ENCODE data around the gene ZNRD2.

DNA sequence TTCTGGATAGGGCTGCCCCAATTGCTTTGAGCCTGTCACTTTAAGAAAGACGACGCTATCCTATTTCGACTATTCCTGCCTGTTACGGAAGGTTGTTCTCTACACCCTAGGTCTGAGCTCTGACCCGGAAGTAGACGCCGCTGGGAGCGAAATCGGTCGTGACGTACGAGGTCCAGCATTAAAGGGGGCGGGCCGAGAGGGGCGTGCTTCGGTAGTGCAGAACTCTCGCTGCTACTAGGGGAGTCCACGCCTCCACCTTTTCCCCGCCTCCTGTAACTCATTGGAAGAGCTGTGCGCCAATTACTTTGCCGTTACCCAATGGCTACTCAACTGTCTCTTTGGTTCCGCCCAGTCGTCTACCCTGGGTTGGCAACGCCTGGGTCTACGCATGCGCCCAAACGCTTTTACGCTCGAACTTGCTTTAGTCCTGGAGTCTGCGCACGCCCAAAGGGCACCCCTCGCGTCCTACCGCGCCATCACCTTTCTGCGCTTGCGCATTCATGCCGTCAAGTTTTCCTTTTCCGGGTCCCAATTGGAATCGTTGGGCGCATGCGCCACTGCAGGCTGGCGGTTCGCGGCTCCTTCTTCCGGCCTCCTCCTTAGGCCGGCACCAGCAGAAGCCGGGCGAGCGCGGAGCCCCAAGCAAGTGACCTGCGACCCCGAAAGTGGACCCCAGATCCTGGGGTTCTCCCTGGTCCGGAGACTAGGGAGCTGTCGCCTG is 45.1 kb downstream of the ZNRD2 start, which contains the start of gene PCNX3:
- TF ChIP-seq FOXM1 (IDR thresholded peaks at IDR 0.05; ENCODE audit: borderline replicate concordance, low read depth) (no peak), RAD21 (IDR thresholded peaks at IDR 0.05; ENCODE audit: low read depth) (no peak), NFIC (IDR thresholded peaks at IDR 0.05) (no peak), EP300 (IDR thresholded peaks at IDR 0.05; ENCODE audit: borderline replicate concordance) (peak; percentile 51; the same call in 1 of the 2 replicates), YY1 (IDR thresholded peaks at IDR 0.05; ENCODE audit: low read depth) (peak; percentile 82), CEBPB (IDR thresholded peaks at IDR 0.05) (no peak), ZBTB7A (IDR thresholded peaks at IDR 0.05; ENCODE audit: low read depth) (no peak), TEAD4 (IDR thresholded peaks at IDR 0.05) (no peak), EGR1 (IDR thresholded peaks at IDR 0.05) (no peak)
- TF ChIP-seq, protein P1, sequence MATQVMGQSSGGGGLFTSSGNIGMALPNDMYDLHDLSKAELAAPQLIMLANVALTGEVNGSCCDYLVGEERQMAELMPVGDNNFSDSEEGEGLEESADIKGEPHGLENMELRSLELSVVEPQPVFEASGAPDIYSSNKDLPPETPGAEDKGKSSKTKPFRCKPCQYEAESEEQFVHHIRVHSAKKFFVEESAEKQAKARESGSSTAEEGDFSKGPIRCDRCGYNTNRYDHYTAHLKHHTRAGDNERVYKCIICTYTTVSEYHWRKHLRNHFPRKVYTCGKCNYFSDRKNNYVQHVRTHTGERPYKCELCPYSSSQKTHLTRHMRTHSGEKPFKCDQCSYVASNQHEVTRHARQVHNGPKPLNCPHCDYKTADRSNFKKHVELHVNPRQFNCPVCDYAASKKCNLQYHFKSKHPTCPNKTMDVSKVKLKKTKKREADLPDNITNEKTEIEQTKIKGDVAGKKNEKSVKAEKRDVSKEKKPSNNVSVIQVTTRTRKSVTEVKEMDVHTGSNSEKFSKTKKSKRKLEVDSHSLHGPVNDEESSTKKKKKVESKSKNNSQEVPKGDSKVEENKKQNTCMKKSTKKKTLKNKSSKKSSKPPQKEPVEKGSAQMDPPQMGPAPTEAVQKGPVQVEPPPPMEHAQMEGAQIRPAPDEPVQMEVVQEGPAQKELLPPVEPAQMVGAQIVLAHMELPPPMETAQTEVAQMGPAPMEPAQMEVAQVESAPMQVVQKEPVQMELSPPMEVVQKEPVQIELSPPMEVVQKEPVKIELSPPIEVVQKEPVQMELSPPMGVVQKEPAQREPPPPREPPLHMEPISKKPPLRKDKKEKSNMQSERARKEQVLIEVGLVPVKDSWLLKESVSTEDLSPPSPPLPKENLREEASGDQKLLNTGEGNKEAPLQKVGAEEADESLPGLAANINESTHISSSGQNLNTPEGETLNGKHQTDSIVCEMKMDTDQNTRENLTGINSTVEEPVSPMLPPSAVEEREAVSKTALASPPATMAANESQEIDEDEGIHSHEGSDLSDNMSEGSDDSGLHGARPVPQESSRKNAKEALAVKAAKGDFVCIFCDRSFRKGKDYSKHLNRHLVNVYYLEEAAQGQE (IDR thresholded peaks at IDR 0.05; ENCODE audit: low read depth) = no peak
- TF ChIP-seq, protein P2, sequence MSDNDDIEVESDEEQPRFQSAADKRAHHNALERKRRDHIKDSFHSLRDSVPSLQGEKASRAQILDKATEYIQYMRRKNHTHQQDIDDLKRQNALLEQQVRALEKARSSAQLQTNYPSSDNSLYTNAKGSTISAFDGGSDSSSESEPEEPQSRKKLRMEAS (IDR thresholded peaks at IDR 0.05) = peak; percentile 85; the same call in 1 of the 2 replicates
